IMR-90 (cell line): ENCODE measurements around the gene MRPL50. TPM values are rescaled to one million over a fixed set of nuclear protein-coding genes. Genes with fewer than 3 reads are reported as not detected.

Source experiments
- ATAC-seq: fragments of 200-7000 bp; cut with Tn5 transposase; 2 replicates; pipeline ENCODE4 v1.9.1; 2020; ENCODE audit warnings: low read depth, mild to moderate bottlenecking, moderate library complexity
- BruUV-seq: library from RNA; stranded (reverse); fragments of 400-500 nt; replicated peaks from 2 replicates; lab custom pipeline; 2021; lab: Mats Ljungman, UMichigan
- CTCF ChIA-PET: fragments of 300-600 bp; formaldehyde crosslinking; extraction: SDS; loops from one replicate; lab custom pipeline; 2021; ENCODE audit warnings: antibody characterized with exemption; lab: Yijun Ruan, JAX
- POLR2A ChIA-PET: fragments of 300-600 bp; sonication (Branson Sonifier 250); formaldehyde crosslinking; loops from one replicate; lab custom pipeline; 2022; ENCODE audit warnings: antibody characterized with exemption; ENCODE audit not compliant: unreplicated experiment; lab: Charles Lee
- DNase-seq: peaks from one replicate; pipeline ENCODE4 v3.0.0; 2013
- H2AFZ ChIP-seq: replicated peaks from 2 replicates; pipeline ENCODE3; 2013; ENCODE audit warnings: low read length, mild to moderate bottlenecking; ENCODE audit not compliant: poor library complexity
- H2AK5ac ChIP-seq: 2 replicates; pipeline ENCODE4 v1.6.1; 2013; ENCODE audit warnings: low read depth, low read length, inconsistent platforms
- H2AK9ac ChIP-seq: replicated peaks from 2 replicates; pipeline ENCODE3; 2013; ENCODE audit warnings: mild to moderate bottlenecking, low read depth, low read length, moderate library complexity; ENCODE audit not compliant: poor library complexity
- H2BK120ac ChIP-seq: 2 replicates; pipeline ENCODE4 v1.6.1; 2013; ENCODE audit warnings: low read depth, low read length, inconsistent platforms
- H2BK15ac ChIP-seq: 3 replicates; pipeline ENCODE4 v1.6.1; 2013; ENCODE audit warnings: low read depth, low read length, inconsistent platforms
- H2BK20ac ChIP-seq: 2 replicates; pipeline ENCODE4 v1.6.1; 2013; ENCODE audit warnings: low read depth, mild to moderate bottlenecking, inconsistent platforms, low read length, moderate library complexity
- H2BK5ac ChIP-seq: 2 replicates; pipeline ENCODE4 v1.6.1; 2013; ENCODE audit warnings: mild to moderate bottlenecking, low read depth, low read length, inconsistent platforms; ENCODE audit not compliant: poor library complexity, severe bottlenecking
- H3K14ac ChIP-seq: replicated peaks from 2 replicates; pipeline ENCODE4 v1.6.1; 2013; ENCODE audit warnings: low read depth, low read length, inconsistent platforms
- H3K18ac ChIP-seq: 2 replicates; pipeline ENCODE4 v1.6.1; 2013; ENCODE audit warnings: low read depth, low read length, control low read depth
- H3K23ac ChIP-seq: 2 replicates; pipeline ENCODE4 v1.6.1; 2013; ENCODE audit warnings: low read depth, low read length, inconsistent platforms
- H3K27ac ChIP-seq: 2 replicates; pipeline ENCODE4 v1.5.1; 2013; ENCODE audit warnings: mild to moderate bottlenecking, control low read depth, low read length; ENCODE audit not compliant: insufficient read depth
- H3K27me3 ChIP-seq: 2 replicates; pipeline ENCODE4 v1.6.1; 2013; ENCODE audit warnings: low read length; ENCODE audit not compliant: control insufficient read depth, insufficient read depth
- H3K36me3 ChIP-seq: 2 replicates; pipeline ENCODE4 v1.6.1; 2013; ENCODE audit warnings: low read length, mixed read lengths; ENCODE audit not compliant: control insufficient read depth, insufficient read depth
- H3K4ac ChIP-seq: 2 replicates; pipeline ENCODE4 v1.6.1; 2013; ENCODE audit warnings: low read depth, low read length, inconsistent platforms
- H3K4me1 ChIP-seq: 2 replicates; pipeline ENCODE4 v1.6.1; 2013; ENCODE audit warnings: low read length, mixed read lengths; ENCODE audit not compliant: control insufficient read depth, insufficient read depth
- H3K4me2 ChIP-seq: 2 replicates; pipeline ENCODE4 v1.6.1; 2013; ENCODE audit warnings: low read depth, mild to moderate bottlenecking, control low read depth, low read length, moderate library complexity
- H3K4me3 ChIP-seq: 2 replicates; pipeline ENCODE4 v1.5.1; 2013; ENCODE audit warnings: low read depth, mild to moderate bottlenecking, control low read depth, low read length, moderate library complexity; ENCODE audit not compliant: insufficient read depth
- H3K56ac ChIP-seq: 2 replicates; pipeline ENCODE4 v1.6.1; 2013; ENCODE audit warnings: low read length, inconsistent platforms; ENCODE audit not compliant: insufficient read depth; ENCODE audit errors: extremely low read depth
- H3K79me1 ChIP-seq, 2 experiments: 2 replicates each; pipeline ENCODE4 v1.6.1; 2013; ENCODE audit warnings: low read length in 2 of 2, inconsistent platforms in 1 of 2, low read depth in 1 of 2
- H3K9ac ChIP-seq: 2 replicates; pipeline ENCODE4 v1.6.1; 2013; ENCODE audit warnings: low read depth, low read length, control low read depth
- H3K9me1 ChIP-seq: 2 replicates; pipeline ENCODE4 v1.6.1; 2013; ENCODE audit warnings: low read length, inconsistent platforms; ENCODE audit not compliant: insufficient read depth
- H3K9me3 ChIP-seq: 2 replicates; pipeline ENCODE4 v1.6.1; 2013; ENCODE audit warnings: low read length; ENCODE audit not compliant: control insufficient read depth, insufficient read depth
- H4K20me1 ChIP-seq: 2 replicates; pipeline ENCODE4 v1.6.1; 2013; ENCODE audit warnings: low read length, inconsistent platforms; ENCODE audit not compliant: insufficient read depth
- H4K5ac ChIP-seq: 2 replicates; pipeline ENCODE4 v1.6.1; 2013; ENCODE audit warnings: mild to moderate bottlenecking, low read depth, low read length, control low read depth
- H4K8ac ChIP-seq, 2 experiments: 2 replicates each; pipeline ENCODE4 v1.6.1; 2013; ENCODE audit warnings: low read depth in 2 of 2, low read length in 2 of 2, control low read depth in 1 of 2, inconsistent platforms in 1 of 2
- H4K91ac ChIP-seq: 2 replicates; pipeline ENCODE4 v1.6.1; 2013; ENCODE audit warnings: low read depth, low read length, inconsistent platforms; ENCODE audit not compliant: insufficient read depth
- BHLHE40 ChIP-seq: fragments of 150-350 bp; IDR thresholded peaks from 2 replicates; pipeline ENCODE4 v1.6.1; 2016; ENCODE audit warnings: mild to moderate bottlenecking, low read depth, low read length
- CEBPB ChIP-seq: IDR thresholded peaks from 2 replicates; pipeline ENCODE4 v1.6.1; 2012; ENCODE audit warnings: low read depth, low read length, improper control_type of control experiment
- CHD1 ChIP-seq: IDR thresholded peaks from 2 replicates; pipeline ENCODE4 v1.6.1; 2012; ENCODE audit warnings: low read depth, low read length, improper control_type of control experiment
- CTCF ChIP-seq: conservative IDR thresholded peaks from 2 replicates; pipeline ENCODE4 v1.5.1; 2012; ENCODE audit warnings: mild to moderate bottlenecking, low read depth, low read length, improper control_type of control experiment
- ELK1 ChIP-seq: fragments of 150-350 bp; IDR thresholded peaks from 2 replicates; pipeline ENCODE4 v1.6.1; 2016; ENCODE audit warnings: low read depth, mild to moderate bottlenecking, low read length, moderate library complexity, borderline replicate concordance
- FOS ChIP-seq: fragments of 150-350 bp; IDR thresholded peaks from 2 replicates; pipeline ENCODE4 v1.6.1; 2016; ENCODE audit warnings: low read depth, low read length
- MAFK ChIP-seq: IDR thresholded peaks from 2 replicates; pipeline ENCODE4 v1.6.1; 2012; ENCODE audit warnings: low read depth, low read length, improper control_type of control experiment
- MAZ ChIP-seq: IDR thresholded peaks from 2 replicates; pipeline ENCODE4 v1.6.1; 2012; ENCODE audit warnings: low read depth, mild to moderate bottlenecking, low read length, improper control_type of control experiment, moderate library complexity, borderline replicate concordance
- MXI1 ChIP-seq: IDR thresholded peaks from 2 replicates; pipeline ENCODE4 v1.6.1; 2012; ENCODE audit warnings: low read depth, mild to moderate bottlenecking, low read length, moderate library complexity, borderline replicate concordance
- POLR2A ChIP-seq: IDR thresholded peaks from 2 replicates; pipeline ENCODE4 v1.6.1; 2012; ENCODE audit warnings: mild to moderate bottlenecking, low read depth, low read length
- RAD21 ChIP-seq: IDR thresholded peaks from 2 replicates; pipeline ENCODE4 v1.6.1; 2012; ENCODE audit warnings: low read length, improper control_type of control experiment
- RCOR1 ChIP-seq: IDR thresholded peaks from 2 replicates; pipeline ENCODE4 v1.6.1; 2012; ENCODE audit warnings: mild to moderate bottlenecking, low read length, improper control_type of control experiment; ENCODE audit not compliant: insufficient replicate concordance
- RFX5 ChIP-seq: IDR thresholded peaks from 2 replicates; pipeline ENCODE4 v1.8.0; 2012; ENCODE audit warnings: low read depth, mild to moderate bottlenecking, low read length, moderate library complexity
- SMC3 ChIP-seq: fragments of 150-350 bp; IDR thresholded peaks from 2 replicates; pipeline ENCODE4 v1.6.1; 2016; ENCODE audit warnings: low read depth, mild to moderate bottlenecking, antibody characterized with exemption, low read length, moderate library complexity
- WGBS, 2 experiments: methylation state at CpG; one replicate each; pipeline versions ENCODE4 v1.1.5 to v1.1.7; 2013; ENCODE audit warnings: missing lambda C conversion rate in 2 of 2; ENCODE audit not compliant: insufficient read length in 1 of 2; ENCODE audit errors: extremely low coverage in 2 of 2; 5-methylcytosine and 5-hydroxymethylcytosine counted together
- dilution Hi-C: fragments of 300-500 bp; cut with HindIII; formaldehyde crosslinking; loops from one replicate; pipeline ENCODE4 v1.14.3; 2018; ENCODE audit warnings: low sequenced_read_pairs; ENCODE audit not compliant: unreplicated experiment
- in situ Hi-C: fragments of 300-500 bp; cut with MboI; formaldehyde crosslinking; loops from 3 replicates; pipeline ENCODE4 v1.14.3; 2019; ENCODE audit warnings: low sequenced_read_pairs, inconsistent platforms, mixed read lengths
- intact Hi-C: fragments of 100-400 bp; cut with micrococcal nuclease; formaldehyde crosslinking; loops from 2 replicates; pipeline ENCODE4 v1.10.0; 2022
- polyA plus RNA-seq, 3 experiments: library from polyadenylated mRNA; depleted of rRNA; stranded (reverse); fragments of >200 nt; gene quantifications; 2 replicates each; pipeline ENCODE4 v1.2.3, GENCODE V29; 2012; ENCODE audit warnings: low replicate concordance in 1 of 3
- total RNA-seq: library from RNA; depleted of rRNA; stranded (reverse); fragments of >200 nt; gene quantifications from 2 replicates; pipeline ENCODE4 v1.2.3, GENCODE V29; 2012
- TF ChIP-seq, protein P1 (sequence below): fragments of 150-350 bp; IDR thresholded peaks from 2 replicates; pipeline ENCODE4 v1.6.1; 2017; ENCODE audit warnings: mild to moderate bottlenecking, antibody characterized with exemption, low read length, low read depth

The MRPL50 gene
- total and polyA plus RNA-seq, 2 of the 4 experiments (the other 2 are of a cell fraction): 7.5 to 8.6 TPM

DNA sequence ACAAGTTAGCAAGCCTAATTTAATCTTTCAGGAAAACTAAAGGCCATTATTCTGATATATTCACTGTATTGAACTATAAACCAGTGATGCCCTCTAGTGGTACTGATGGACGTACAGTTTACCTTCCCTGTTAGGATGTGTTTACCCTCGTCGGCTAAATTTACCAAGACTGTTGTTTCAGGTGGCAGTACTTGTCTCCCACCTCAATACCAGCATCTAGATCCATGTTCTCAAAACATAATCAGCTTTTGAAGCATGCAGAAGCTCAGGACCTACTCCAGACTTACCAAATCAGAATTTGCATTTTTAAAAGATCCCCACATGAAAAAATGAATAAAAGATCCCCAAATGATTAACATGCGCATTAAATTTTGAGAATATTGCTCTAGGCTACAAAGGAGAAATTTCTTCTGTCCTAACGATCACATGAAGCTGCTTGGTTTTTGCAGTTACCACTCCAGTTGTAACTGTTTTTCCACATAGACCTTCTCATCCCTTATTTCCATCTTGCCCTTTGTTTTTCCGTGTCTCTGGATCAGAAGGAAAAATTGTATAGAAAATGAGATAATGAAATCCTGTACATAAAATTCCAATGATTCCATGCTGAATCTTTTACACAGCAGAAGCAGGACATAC lies 10.4 kb downstream of the MRPL50 start:
- H3K23ac ChIP-seq: no peak overlapping the region
- ATAC-seq (peak; percentile 59; the same call in 1 of the 2 replicates), DNase-seq (peak; percentile 46)
- no peak overlapping the region for H3K18ac ChIP-seq
- H3K4me3 ChIP-seq: no peak overlapping the region
- H2AK5ac ChIP-seq: no peak overlapping the region
- no peaks in the 10 kb centered on the region for H3K4me1 ChIP-seq
- H3K27me3 ChIP-seq: no peaks in the 10 kb centered on the region
- ChIA-PET POLR2A (no interaction called here), CTCF (interaction anchor here (0.6 to 2.5 kb wide), 8 partner anchors 10 to 661 kb away, joined by 3 to 5 read pairs (median 4); partner anchors contain the start of genes MRPL50 and ZNF189)
- H2AFZ ChIP-seq: no peak overlapping the region
- dilution Hi-C loops: no loop called here
- H4K8ac ChIP-seq: no peak overlapping the region
- no peak overlapping the region for H4K5ac ChIP-seq
- H4K91ac ChIP-seq: no peak overlapping the region
- peaks cover 4% of the 10 kb centered on the region; the same call in 1 of the 2 replicates for H3K36me3 ChIP-seq
- intact Hi-C loops: no loop called here
- H2AK9ac ChIP-seq: no peak overlapping the region
- H2BK15ac ChIP-seq: no peak overlapping the region
- 0 out of 2 replicates have a peak, but pooled peaks cover 5% of the 10 kb centered on the region for H4K20me1 ChIP-seq
- H3K27ac ChIP-seq: no peak overlapping the region
- no peak overlapping the region for H3K4me2 ChIP-seq
- in situ Hi-C loops: no loop called here
- H3K56ac ChIP-seq: no peak overlapping the region
- no TSS peak for BruUV-seq
- H3K9ac ChIP-seq: no peak overlapping the region
- H3K9me3 ChIP-seq: peaks cover 3% of the 10 kb centered on the region; the same call in 1 of the 2 replicates
- no peak overlapping the region for H2BK120ac ChIP-seq
- H3K79me1 ChIP-seq: peaks cover 9 to 12% of the 10 kb centered on the region in 2 experiments
- no CpG with 5 or more reads among the region's 6 CpGs for WGBS, 2 experiments
- H3K4ac ChIP-seq: no peak overlapping the region
- H2BK20ac ChIP-seq: no peak overlapping the region
- H3K14ac ChIP-seq: no peak overlapping the region
- no peaks in the 10 kb centered on the region for H3K9me1 ChIP-seq
- no peak overlapping the region for H2BK5ac ChIP-seq
- no peak for TF ChIP-seq POLR2A
- no peak for TF ChIP-seq MAFK
- TF ChIP-seq MAZ: no peak
- no peak for TF ChIP-seq CEBPB
- peak; percentile 40 for TF ChIP-seq RAD21
- peak; percentile 30; the same call in 1 of the 2 replicates for TF ChIP-seq SMC3
- no peak for TF ChIP-seq FOS
- peak; percentile 48 for TF ChIP-seq CTCF
- no peak for TF ChIP-seq CHD1
- no peak for TF ChIP-seq ELK1
- TF ChIP-seq, protein P1, sequence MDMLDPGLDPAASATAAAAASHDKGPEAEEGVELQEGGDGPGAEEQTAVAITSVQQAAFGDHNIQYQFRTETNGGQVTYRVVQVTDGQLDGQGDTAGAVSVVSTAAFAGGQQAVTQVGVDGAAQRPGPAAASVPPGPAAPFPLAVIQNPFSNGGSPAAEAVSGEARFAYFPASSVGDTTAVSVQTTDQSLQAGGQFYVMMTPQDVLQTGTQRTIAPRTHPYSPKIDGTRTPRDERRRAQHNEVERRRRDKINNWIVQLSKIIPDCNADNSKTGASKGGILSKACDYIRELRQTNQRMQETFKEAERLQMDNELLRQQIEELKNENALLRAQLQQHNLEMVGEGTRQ: no peak
- TF ChIP-seq RCOR1: no peak
- TF ChIP-seq BHLHE40: no peak
- TF ChIP-seq MXI1: no peak
- no peak for TF ChIP-seq RFX5
